Cardiac muscle cell (in vitro differentiated cells and primary cell): ENCODE results near the gene HDAC4. TPM values are rescaled to one million over a fixed set of nuclear protein-coding genes. Genes with fewer than 3 reads are reported as not detected.

Source experiments
- DNase-seq, 2 donors: peaks; one replicate each; pipeline versions ENCODE4 v3.0.0 to v3.0.0-alpha.2; 2010 to 2017; ENCODE audit warnings: low read depth in 1 of 2, low spot score in 1 of 2
- H3K27ac ChIP-seq: fragments of 200-600 bp; sonication (generic); 2 replicates; pipeline ENCODE4 v1.5.1; 2016
- H3K27me3 ChIP-seq: fragments of 200-600 bp; sonication (generic); 2 replicates; pipeline ENCODE4 v1.6.0; 2016; ENCODE audit warnings: control low read depth
- H3K36me3 ChIP-seq: fragments of 200-600 bp; sonication (generic); 2 replicates; pipeline ENCODE4 v1.5.1; 2016; ENCODE audit warnings: control low read depth
- H3K4me1 ChIP-seq: fragments of 200-600 bp; sonication (generic); 2 replicates; pipeline ENCODE4 v1.8.1; 2017; ENCODE audit warnings: low read depth, mild to moderate bottlenecking, mixed run types
- H3K4me3 ChIP-seq: fragments of 200-600 bp; sonication (generic); 2 replicates; pipeline ENCODE4 v1.5.1; 2016; ENCODE audit warnings: mild to moderate bottlenecking
- H3K9me3 ChIP-seq: fragments of 200-600 bp; sonication (generic); 2 replicates; pipeline ENCODE4 v1.5.1; 2017; ENCODE audit warnings: low read depth, mild to moderate bottlenecking, control low read depth
- polyA plus RNA-seq: library from polyadenylated mRNA; unstranded; fragments of >200 nt; fragmentation: Nextera tagmentation; extraction: Ambion mirVana; gene quantifications from 2 replicates; pipeline ENCODE4 v1.2.1, GENCODE V29; 2016
- total RNA-seq: library from RNA; depleted of rRNA; stranded (reverse); fragments of >200 nt; gene quantifications from 2 replicates; pipeline ENCODE4 v1.2.3, GENCODE V29; 2016
- TF ChIP-seq, protein P1 (sequence below): IDR thresholded peaks from 2 replicates; pipeline ENCODE4 v1.5.1; 2012; ENCODE audit warnings: low read depth, mild to moderate bottlenecking, low read length

The HDAC4 gene
- total and polyA plus RNA-seq, 2 experiments from 2014 or later = 7.0 to 41.6 TPM

DNA sequence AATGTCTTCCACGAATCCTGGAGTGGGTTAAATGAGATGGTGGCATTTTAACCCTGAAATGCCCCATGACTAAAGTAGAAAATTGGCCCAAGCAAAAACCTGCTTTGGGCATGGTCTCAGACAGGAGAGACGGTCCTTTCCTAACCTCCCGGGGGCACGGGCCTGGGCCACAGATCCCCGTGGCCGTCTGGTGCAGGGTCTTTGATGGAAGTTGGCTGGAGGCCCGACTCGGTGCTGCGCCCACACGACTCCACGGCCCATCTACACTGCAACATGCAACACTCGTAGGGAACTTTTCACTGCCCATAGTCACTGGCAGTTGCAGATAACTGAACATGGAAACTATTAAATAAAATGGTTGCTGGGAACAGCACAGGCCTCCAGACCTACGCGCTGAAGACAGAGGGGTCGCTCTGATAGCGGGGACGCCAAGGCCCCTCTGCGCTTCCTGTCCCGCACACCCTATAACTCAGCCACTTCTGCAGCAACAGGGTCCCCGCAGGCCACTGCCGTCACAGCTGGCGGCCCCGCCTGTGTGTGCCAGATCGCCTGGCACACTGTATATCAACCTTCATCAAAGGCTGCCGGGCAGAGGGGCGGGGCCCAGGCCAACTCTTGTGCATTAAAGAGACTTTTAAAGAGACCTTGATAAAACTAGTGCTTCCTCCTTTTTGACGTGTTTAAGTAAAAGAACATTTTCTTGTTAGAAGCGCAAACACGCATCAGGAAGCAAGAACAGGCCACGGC, 338.8 kb downstream of the HDAC4 start:
- Histone ChIP-seq H3K4me3 (no peak overlapping the region), H3K4me1 (no peaks in the 10 kb centered on the region), H3K27ac (no peak overlapping the region), H3K27me3 (no peaks in the 10 kb centered on the region), H3K36me3 (no peaks in the 10 kb centered on the region), H3K9me3 (no peaks in the 10 kb centered on the region)
- DNase-seq = no peak
- TF ChIP-seq, protein P1, sequence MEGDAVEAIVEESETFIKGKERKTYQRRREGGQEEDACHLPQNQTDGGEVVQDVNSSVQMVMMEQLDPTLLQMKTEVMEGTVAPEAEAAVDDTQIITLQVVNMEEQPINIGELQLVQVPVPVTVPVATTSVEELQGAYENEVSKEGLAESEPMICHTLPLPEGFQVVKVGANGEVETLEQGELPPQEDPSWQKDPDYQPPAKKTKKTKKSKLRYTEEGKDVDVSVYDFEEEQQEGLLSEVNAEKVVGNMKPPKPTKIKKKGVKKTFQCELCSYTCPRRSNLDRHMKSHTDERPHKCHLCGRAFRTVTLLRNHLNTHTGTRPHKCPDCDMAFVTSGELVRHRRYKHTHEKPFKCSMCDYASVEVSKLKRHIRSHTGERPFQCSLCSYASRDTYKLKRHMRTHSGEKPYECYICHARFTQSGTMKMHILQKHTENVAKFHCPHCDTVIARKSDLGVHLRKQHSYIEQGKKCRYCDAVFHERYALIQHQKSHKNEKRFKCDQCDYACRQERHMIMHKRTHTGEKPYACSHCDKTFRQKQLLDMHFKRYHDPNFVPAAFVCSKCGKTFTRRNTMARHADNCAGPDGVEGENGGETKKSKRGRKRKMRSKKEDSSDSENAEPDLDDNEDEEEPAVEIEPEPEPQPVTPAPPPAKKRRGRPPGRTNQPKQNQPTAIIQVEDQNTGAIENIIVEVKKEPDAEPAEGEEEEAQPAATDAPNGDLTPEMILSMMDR = no peak

DNA sequence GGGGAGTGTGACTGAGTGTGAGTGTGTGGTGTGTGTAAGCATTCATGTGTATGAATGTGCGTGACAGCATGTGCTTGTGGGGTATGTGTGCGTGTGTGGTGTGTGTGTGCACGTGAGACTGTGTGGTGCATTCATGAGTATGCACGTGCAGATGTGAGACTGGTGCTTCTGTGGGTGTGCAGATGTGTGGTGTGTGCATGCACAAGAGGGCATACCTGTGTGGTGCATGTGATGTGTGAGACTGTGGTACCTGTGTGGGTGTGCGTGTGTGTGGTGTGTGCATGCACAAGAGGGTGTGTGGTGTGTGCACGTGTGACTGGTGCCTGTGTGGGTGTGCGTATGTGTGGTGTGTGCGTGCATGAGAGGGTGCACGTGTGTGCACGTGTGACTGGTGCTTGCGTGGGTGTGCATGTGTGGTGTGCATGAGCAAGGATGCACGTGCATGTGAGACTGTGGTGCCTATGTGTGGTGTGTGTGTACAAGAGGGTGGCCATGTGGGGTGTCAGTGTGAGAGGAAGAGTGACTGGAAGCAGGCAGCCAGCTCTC, 339.6 kb downstream of the HDAC4 start:
- H3K27ac ChIP-seq = no peak overlapping the region
- no peaks in the 10 kb centered on the region for H3K4me1 ChIP-seq
- no peaks in the 10 kb centered on the region for H3K36me3 ChIP-seq
- no peaks in the 10 kb centered on the region for H3K27me3 ChIP-seq
- TF ChIP-seq, protein P1 = no peak
- H3K4me3 ChIP-seq = no peak overlapping the region
- H3K9me3 ChIP-seq = no peaks in the 10 kb centered on the region
- DNase-seq = no peak

- Histone ChIP-seq H3K9me3 (no peaks in the 10 kb centered on the region), H3K27me3 (no peaks in the 10 kb centered on the region), H3K4me3 (no peak overlapping the region), H3K27ac (no peak overlapping the region), H3K4me1 (no peaks in the 10 kb centered on the region), H3K36me3 (no peaks in the 10 kb centered on the region)
- DNase-seq = no peak
- TF ChIP-seq, protein P1 = no peak
Measured at GRCh38 chr2:239060676-239061075, 340.1 kb downstream of the HDAC4 start.

DNA sequence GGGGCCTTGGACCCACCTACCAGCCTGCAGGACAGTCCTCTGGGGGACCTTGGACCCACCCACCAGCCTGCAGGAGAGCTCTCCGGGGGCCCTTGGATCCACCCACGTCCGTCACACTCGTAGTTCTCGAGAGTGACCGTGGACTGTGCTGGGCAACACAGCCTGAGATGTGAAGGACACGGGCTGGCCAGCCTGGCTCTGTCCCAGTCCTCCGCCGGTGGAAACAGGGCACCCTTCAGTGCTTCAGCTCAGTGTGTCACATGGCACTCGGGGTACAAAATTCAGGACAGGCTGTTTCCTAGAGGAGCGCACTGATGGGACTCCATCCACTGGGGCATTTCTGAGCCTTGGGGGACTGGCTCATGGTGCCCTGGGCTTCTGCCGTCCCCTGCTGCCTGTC, 341.0 kb downstream of the HDAC4 start:
- no peak overlapping the region for H3K27ac ChIP-seq
- no peaks in the 10 kb centered on the region for H3K27me3 ChIP-seq
- H3K4me1 ChIP-seq = no peaks in the 10 kb centered on the region
- no peak overlapping the region for H3K4me3 ChIP-seq
- no peak for DNase-seq
- TF ChIP-seq, protein P1 = no peak
- no peaks in the 10 kb centered on the region for H3K36me3 ChIP-seq
- no peaks in the 10 kb centered on the region for H3K9me3 ChIP-seq

DNA sequence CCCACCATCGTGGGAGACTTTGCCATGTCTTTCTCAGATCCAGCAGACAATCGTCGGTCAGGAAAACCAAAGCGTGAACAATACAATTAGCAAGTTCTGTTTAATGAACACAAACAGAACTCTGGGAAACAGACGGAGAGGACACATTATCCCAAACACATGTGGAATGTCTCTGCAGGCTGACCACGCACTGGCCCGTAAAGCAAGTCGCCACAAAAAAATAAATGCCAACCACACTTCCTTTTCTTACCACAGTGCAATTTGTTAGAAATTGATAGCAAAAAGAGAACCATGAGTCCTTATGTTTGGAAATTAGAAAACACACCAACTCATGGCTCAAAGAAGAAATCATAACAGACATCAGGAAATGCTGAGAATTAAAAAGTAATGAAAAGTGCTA, 342.1 kb downstream of the HDAC4 start:
- H3K4me3 ChIP-seq = no peak overlapping the region
- H3K36me3 ChIP-seq = no peaks in the 10 kb centered on the region
- H3K27me3 ChIP-seq = no peaks in the 10 kb centered on the region
- no peak overlapping the region for H3K27ac ChIP-seq
- H3K4me1 ChIP-seq = no peaks in the 10 kb centered on the region
- TF ChIP-seq, protein P1 = no peak
- no peaks in the 10 kb centered on the region for H3K9me3 ChIP-seq
- DNase-seq = no peak
